Measurements from ENCODE around the gene KLK15. TPM values are rescaled to one million over a fixed set of nuclear protein-coding genes. Genes with fewer than 3 reads are reported as not detected.

The KLK15 gene
- total and polyA plus RNA-seq, 2 experiments from 2014 or later, result not detected

GRCh38 chr19:50854636-50855410, 21.4 kb upstream of the KLK15 start, which contains the start of gene KLK3:
TSS of gene KLK3 (plus strand) at chr19:50854915. CDS start at chr19:50854956, 41 bp downstream.
- 7 to 9% methylated on average over 8 to 9 of the region's 9 CpGs for WGBS, 2 experiments (ENCODE audit: low coverage in 1 of 2, low lambda C conversion rate in 2 of 2, missing lambda C conversion rate in 2 of 2)
- peaks cover 10% of the 10 kb centered on the region; the same call in 1 of the 2 replicates for H3K27me3 ChIP-seq (replicated peaks; ENCODE audit: insufficient read depth)
- H3K9me2 ChIP-seq (ENCODE audit: insufficient read depth), result no peaks in the 10 kb centered on the region

DNA sequence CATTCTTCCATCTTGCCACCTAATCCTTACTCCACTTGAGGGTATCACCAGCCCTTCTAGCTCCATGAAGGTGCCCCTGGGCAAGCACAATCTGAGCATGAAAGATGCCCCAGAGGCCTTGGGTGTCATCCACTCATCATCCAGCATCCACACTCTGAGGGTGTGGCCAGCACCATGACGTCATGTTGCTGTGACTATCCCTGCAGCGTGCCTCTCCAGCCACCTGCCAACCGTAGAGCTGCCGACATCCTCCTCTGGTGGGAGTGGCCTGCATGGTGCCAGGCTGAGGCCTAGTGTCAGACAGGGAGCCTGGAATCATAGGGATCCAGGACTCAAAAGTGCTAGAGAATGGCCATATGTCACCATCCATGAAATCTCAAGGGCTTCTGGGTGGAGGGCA, 18.2 kb upstream of the KLK15 start:
- DNase-seq, result no peak
- no peak overlapping the region for H3K4me2 ChIP-seq (ENCODE audit: unreplicated experiment)
- WGBS, 2 experiments (ENCODE audit: low coverage in 1 of 2, low lambda C conversion rate in 2 of 2, missing lambda C conversion rate in 2 of 2), result 53 to 54% methylated on average over 4 of the region's 4 CpGs
- H4K20me1 ChIP-seq (ENCODE audit: insufficient read depth), result no peaks in the 10 kb centered on the region
- H3K4me3 ChIP-seq, result no peak overlapping the region
- H3K9ac ChIP-seq, result no peak overlapping the region
- H3K27ac ChIP-seq, result no peak overlapping the region
- H3K79me2 ChIP-seq (ENCODE audit: insufficient read depth), result no peaks in the 10 kb centered on the region
- H2AFZ ChIP-seq, result no peak overlapping the region
- no peaks in the 10 kb centered on the region for H3K9me3 ChIP-seq (ENCODE audit: low read depth)
- H3K9me2 ChIP-seq (ENCODE audit: insufficient read depth), result no peaks in the 10 kb centered on the region
- peaks cover 6% of the 10 kb centered on the region for H3K27me3 ChIP-seq (replicated peaks; ENCODE audit: insufficient read depth)
- in situ Hi-C loops (cut with MboI), result no loop called here
- TF ChIP-seq EZH2 (IDR thresholded peaks at IDR 0.05; ENCODE audit: insufficient read depth, poor library complexity, severe bottlenecking) (no peak), EZH2phosphoT487 (IDR thresholded peaks at IDR 0.05; ENCODE audit: insufficient read depth, low read depth) (no peak)
- H3K4me1 ChIP-seq (ENCODE audit: insufficient read depth), result no peaks in the 10 kb centered on the region
- H3K36me3 ChIP-seq (ENCODE audit: low read depth), result no peaks in the 10 kb centered on the region
- H3F3A ChIP-seq (ENCODE audit: insufficient read depth), result no peaks in the 10 kb centered on the region

More at GRCh38 chr19:50854636-50855410, 21.4 kb upstream of the KLK15 start, which contains the start of gene KLK3:
- Histone ChIP-seq H2AFZ (no peak within 1 kb of the TSS), H3K4me1 (ENCODE audit: insufficient read depth) (no peaks in the 10 kb centered on the region), H3K4me3 (no peak within 1 kb of the TSS), H3K9me3 (ENCODE audit: low read depth) (no peaks in the 10 kb centered on the region), H3K4me2 (ENCODE audit: unreplicated experiment) (no peak within 1 kb of the TSS), H3K79me2 (ENCODE audit: insufficient read depth) (no peaks in the 10 kb centered on the region), H3F3A (ENCODE audit: insufficient read depth) (no peaks in the 10 kb centered on the region), H4K20me1 (ENCODE audit: insufficient read depth) (no peaks in the 10 kb centered on the region), H3K27ac (no peak within 1 kb of the TSS), H3K36me3 (ENCODE audit: low read depth) (no peaks in the 10 kb centered on the region), H3K9ac (no peak within 1 kb of the TSS)
- in situ Hi-C loops (cut with MboI), result no loop called here
- TF ChIP-seq EZH2 (IDR thresholded peaks at IDR 0.05; ENCODE audit: insufficient read depth, poor library complexity, severe bottlenecking), result no peak
- TF ChIP-seq EZH2phosphoT487 (IDR thresholded peaks at IDR 0.05; ENCODE audit: insufficient read depth, low read depth), result no peak
- no peak for DNase-seq

- WGBS, 2 experiments (ENCODE audit: low coverage in 1 of 2, low lambda C conversion rate in 2 of 2, missing lambda C conversion rate in 2 of 2), result 0 to 4% methylated on average over 3 of the region's 3 CpGs
- Histone ChIP-seq H4K20me1 (ENCODE audit: insufficient read depth) (no peaks in the 10 kb centered on the region), H3K9me3 (ENCODE audit: low read depth) (no peaks in the 10 kb centered on the region), H3K9me2 (ENCODE audit: insufficient read depth) (no peaks in the 10 kb centered on the region), H3K79me2 (ENCODE audit: insufficient read depth) (no peaks in the 10 kb centered on the region), H3K4me3 (no peak overlapping the region), H3F3A (ENCODE audit: insufficient read depth) (no peaks in the 10 kb centered on the region), H3K4me1 (ENCODE audit: insufficient read depth) (no peaks in the 10 kb centered on the region), H3K36me3 (ENCODE audit: low read depth) (no peaks in the 10 kb centered on the region), H3K4me2 (ENCODE audit: unreplicated experiment) (no peak overlapping the region), H3K27ac (no peak overlapping the region), H3K27me3 (replicated peaks; ENCODE audit: insufficient read depth) (peaks cover 6% of the 10 kb centered on the region), H3K9ac (no peak overlapping the region), H2AFZ (no peak overlapping the region)
- DNase-seq, result no peak
- in situ Hi-C loops (cut with MboI), result no loop called here
- no peak for TF ChIP-seq EZH2 (IDR thresholded peaks at IDR 0.05; ENCODE audit: insufficient read depth, poor library complexity, severe bottlenecking)
- no peak for TF ChIP-seq EZH2phosphoT487 (IDR thresholded peaks at IDR 0.05; ENCODE audit: insufficient read depth, low read depth)
These were observed 17.4 kb upstream of the KLK15 start for GRCh38 chr19:50850738-50851137.

DNA sequence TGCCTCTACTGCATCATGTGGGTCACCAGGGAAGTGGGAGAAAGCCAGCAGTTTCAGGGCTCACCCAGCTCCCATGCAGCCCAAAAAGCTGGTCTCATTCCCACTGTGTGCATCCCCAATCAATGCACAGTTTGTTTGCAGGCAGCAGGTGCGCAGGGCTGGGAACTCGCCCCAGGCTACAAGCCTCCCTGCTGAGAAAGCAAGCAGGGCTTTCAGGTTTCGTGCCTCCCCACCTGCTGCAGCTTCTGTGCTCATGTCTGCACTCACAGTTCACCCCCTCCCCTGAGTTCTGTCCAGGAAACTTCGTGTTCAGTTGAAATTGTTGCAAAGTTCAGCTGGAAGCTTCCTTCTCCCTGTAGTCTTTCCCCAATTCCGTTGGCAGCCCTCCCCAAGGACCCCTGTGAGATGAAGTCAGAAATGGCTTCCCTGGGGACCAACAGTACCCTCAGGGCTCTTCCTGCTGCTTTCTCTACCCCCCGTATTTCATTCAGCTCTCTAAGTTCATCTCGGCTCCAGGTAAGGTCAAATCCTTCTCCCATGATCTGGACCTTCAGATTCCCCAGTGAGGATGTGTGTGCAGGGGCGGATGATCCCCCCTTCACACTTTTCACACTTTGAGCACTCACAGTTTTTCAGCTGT, 11.0 kb upstream of the KLK15 start:
- H3K79me2 ChIP-seq (ENCODE audit: insufficient read depth), result no peaks in the 10 kb centered on the region
- H4K20me1 ChIP-seq (ENCODE audit: insufficient read depth), result no peaks in the 10 kb centered on the region
- H2AFZ ChIP-seq, result no peak overlapping the region
- 21 to 22% methylated on average over 8 of the region's 8 CpGs for WGBS, 2 experiments (ENCODE audit: low coverage in 1 of 2, low lambda C conversion rate in 2 of 2, missing lambda C conversion rate in 2 of 2)
- no peaks in the 10 kb centered on the region for H3K4me1 ChIP-seq (ENCODE audit: insufficient read depth)
- H3K27me3 ChIP-seq (replicated peaks; ENCODE audit: insufficient read depth), result no peaks in the 10 kb centered on the region; the same call in 1 of the 2 replicates
- no peak for DNase-seq
- no peak for TF ChIP-seq EZH2 (IDR thresholded peaks at IDR 0.05; ENCODE audit: insufficient read depth, poor library complexity, severe bottlenecking)
- no peak for TF ChIP-seq EZH2phosphoT487 (IDR thresholded peaks at IDR 0.05; ENCODE audit: insufficient read depth, low read depth)
- H3F3A ChIP-seq (ENCODE audit: insufficient read depth), result no peaks in the 10 kb centered on the region
- no peaks in the 10 kb centered on the region for H3K36me3 ChIP-seq (ENCODE audit: low read depth)
- in situ Hi-C loops (cut with MboI), result no loop called here
- H3K4me2 ChIP-seq (ENCODE audit: unreplicated experiment), result no peak overlapping the region
- no peaks in the 10 kb centered on the region for H3K9me3 ChIP-seq (ENCODE audit: low read depth)
- no peaks in the 10 kb centered on the region for H3K9me2 ChIP-seq (ENCODE audit: insufficient read depth)
- H3K4me3 ChIP-seq, result no peak overlapping the region
- H3K27ac ChIP-seq, result no peak overlapping the region
- no peak overlapping the region for H3K9ac ChIP-seq

All from GM23248 (cell line).